GM19455 (cell line): Measurements from ENCODE around the gene SYN1.
"Not testable (repeated sequence)": the region's sequence is repeated elsewhere in the genome, so short reads cannot be mapped to it uniquely, and the experiment has no call there.

Experiments
- ATAC-seq: cut with Tn5 transposase; IDR thresholded peaks from one replicate; pipeline ENCODE4 v1.9.1; 2021; ENCODE audit not compliant: unreplicated experiment

The SYN1 gene

GRCh38 chrX:47619486-47620302 is at the start of gene SYN1:
SYN1 (minus strand) TSS chrX:47619857; CDS start chrX:47619728, 129 bp downstream.
- ATAC-seq: peak; percentile 64

- ATAC-seq: not testable (repeated sequence)
Observed at GRCh38 chrX:47665797-47666196, 46.1 kb upstream of the SYN1 start.

GRCh38 chrX:47664737-47665136 is 45.1 kb upstream of the SYN1 start:
- ATAC-seq: no peak

- ATAC-seq: no peak
Observed at GRCh38 chrX:47662144-47662657, 42.5 kb upstream of the SYN1 start.

- no peak for ATAC-seq
Observed at GRCh38 chrX:47661539-47661938, 41.9 kb upstream of the SYN1 start.

- ATAC-seq: no peak
Observed at GRCh38 chrX:47659421-47659726, 39.7 kb upstream of the SYN1 start.

- peak; percentile 87 for ATAC-seq
Observed at GRCh38 chrX:47658684-47659420, 39.2 kb upstream of the SYN1 start, which contains the start of gene UXT. UXT (minus strand) TSS chrX:47659180; CDS start chrX:47658927, 253 bp downstream.

- ATAC-seq: no peak
Observed at GRCh38 chrX:47658301-47658683, 38.6 kb upstream of the SYN1 start.

- peak; percentile 14 for ATAC-seq
Observed at GRCh38 chrX:47651043-47651905, 31.6 kb upstream of the SYN1 start.

- peak; percentile 92 for ATAC-seq
Observed at GRCh38 chrX:47650164-47651042, 30.7 kb upstream of the SYN1 start, which contains the start of gene ELK1. ELK1 (minus strand) TSS chrX:47650563; CDS start chrX:47641441, 9,122 bp downstream.

GRCh38 chrX:47649781-47650163 is 30.1 kb upstream of the SYN1 start:
- no peak for ATAC-seq

- ATAC-seq: no peak
Observed at GRCh38 chrX:47649271-47649670, 29.6 kb upstream of the SYN1 start.

- no peak for ATAC-seq
Observed at GRCh38 chrX:47648376-47648775, 28.7 kb upstream of the SYN1 start.

- ATAC-seq: no peak
Observed at GRCh38 chrX:47646636-47647035, 27.0 kb upstream of the SYN1 start.

GRCh38 chrX:47645530-47645929 is 25.9 kb upstream of the SYN1 start:
- no peak for ATAC-seq

GRCh38 chrX:47644557-47645091 is 25.0 kb upstream of the SYN1 start:
- ATAC-seq: no peak

GRCh38 chrX:47643926-47644325 is 24.3 kb upstream of the SYN1 start:
- ATAC-seq: no peak

- no peak for ATAC-seq
Observed at GRCh38 chrX:47638816-47639215, 19.2 kb upstream of the SYN1 start.

GRCh38 chrX:47637546-47638195 is 18.0 kb upstream of the SYN1 start:
- ATAC-seq: no peak
